Measurements from ENCODE around the gene L3HYPDH. TPM values are rescaled to one million over a fixed set of nuclear protein-coding genes. Genes with fewer than 3 reads are reported as not detected.
A peak's percentile ranks its signal among the peaks of the same experiment; 100 is the strongest.

L3HYPDH gene
- total and polyA plus RNA-seq, 2 of the 13 experiments (the other 11 are each of a cell fraction or from before 2014, with no cell fraction given) = 30.5 to 36.6 TPM

DNA sequence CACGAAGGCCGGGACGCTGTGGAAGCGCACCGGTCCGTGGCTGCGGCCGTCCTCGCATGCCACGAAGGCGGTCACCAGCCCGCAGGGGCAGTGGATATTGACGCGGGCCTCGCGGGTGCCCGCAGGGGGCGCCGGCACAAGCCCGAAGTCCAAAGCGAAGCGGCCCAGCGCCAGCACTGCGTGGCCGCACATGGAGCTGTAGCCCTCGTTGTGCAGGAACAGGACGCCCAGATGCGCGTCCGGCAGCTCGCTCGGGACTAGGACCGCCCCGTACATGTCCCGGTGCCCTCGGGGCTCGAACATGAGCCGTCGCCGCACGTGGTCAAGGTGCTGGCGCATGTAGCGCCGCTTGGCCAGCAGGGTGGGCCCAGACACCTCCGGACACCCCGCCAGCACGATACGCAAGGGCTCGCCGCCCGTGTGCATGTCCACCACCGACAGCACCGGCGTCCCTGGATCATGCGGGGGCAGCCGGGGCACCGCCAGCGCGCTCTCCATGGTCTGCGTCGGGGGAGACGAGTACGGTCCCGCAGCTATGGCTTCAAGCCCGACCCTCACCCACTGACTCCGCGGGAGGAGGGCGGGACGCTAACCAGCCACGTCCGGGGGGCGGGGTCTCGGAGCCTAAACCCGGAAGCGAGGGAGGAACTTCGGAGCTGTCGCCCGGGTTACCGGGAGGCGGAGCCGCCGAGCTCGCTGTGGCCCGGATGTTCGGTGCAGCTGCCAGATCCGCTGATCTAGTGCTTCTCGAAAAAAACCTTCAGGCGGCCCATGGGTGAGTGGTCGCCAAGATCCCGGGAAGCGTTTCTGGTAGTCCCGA lies at the start of gene L3HYPDH, which contains the start of gene JKAMP (continued):
- TF ChIP-seq PBX2 (CRISPR knock-in tag; IDR thresholded peaks at IDR 0.05) (no peak), XBP1 (CRISPR knock-in tag; IDR thresholded peaks at IDR 0.05) (peak; percentile 85), ARNT2 (CRISPR knock-in tag; IDR thresholded peaks at IDR 0.05; ENCODE audit: low read depth) (peak; percentile 95), ARID4A (CRISPR knock-in tag; IDR thresholded peaks at IDR 0.05; ENCODE audit: borderline replicate concordance) (peak; percentile 98), GTF3A (CRISPR knock-in tag; conservative IDR thresholded peaks at IDR 0.05) (0 out of 2 replicates have a peak, but pooled peaks have one; percentile 73), ZFYVE20 (CRISPR knock-in tag; IDR thresholded peaks at IDR 0.05; ENCODE audit: borderline replicate concordance, low read depth) (0 out of 2 replicates have a peak, but pooled peaks have one; percentile 89), ZNF230 (CRISPR knock-in tag; IDR thresholded peaks at IDR 0.05) (peak; percentile 95), ZNF383 (CRISPR knock-in tag; IDR thresholded peaks at IDR 0.05; ENCODE audit: borderline replicate concordance) (no peak), BRCA1 (CRISPR knock-in tag; IDR thresholded peaks at IDR 0.05) (peak; percentile 99), ZNF639 (CRISPR knock-in tag; conservative IDR thresholded peaks at IDR 0.05) (peak; percentile 41; the same call in 1 of the 2 replicates), PRDM10 (CRISPR knock-in tag; IDR thresholded peaks at IDR 0.05; ENCODE audit: low read depth) (no peak), CEBPG (CRISPR knock-in tag; IDR thresholded peaks at IDR 0.05) (no peak; the same call in 1 of the 2 replicates), ZNF747 (CRISPR knock-in tag; IDR thresholded peaks at IDR 0.05; ENCODE audit: borderline replicate concordance) (peak; percentile 90; the same call in 1 of the 2 replicates), CBX5 (CRISPR knock-in tag; IDR thresholded peaks at IDR 0.05; ENCODE audit: borderline replicate concordance) (peak; percentile 77), IRF2 (CRISPR knock-in tag; IDR thresholded peaks at IDR 0.05) (no peak; the same call in none of the 2 replicates), HOXA3 (CRISPR knock-in tag; IDR thresholded peaks at IDR 0.05) (peak; percentile 79)
- TF ChIP-seq, protein P1, sequence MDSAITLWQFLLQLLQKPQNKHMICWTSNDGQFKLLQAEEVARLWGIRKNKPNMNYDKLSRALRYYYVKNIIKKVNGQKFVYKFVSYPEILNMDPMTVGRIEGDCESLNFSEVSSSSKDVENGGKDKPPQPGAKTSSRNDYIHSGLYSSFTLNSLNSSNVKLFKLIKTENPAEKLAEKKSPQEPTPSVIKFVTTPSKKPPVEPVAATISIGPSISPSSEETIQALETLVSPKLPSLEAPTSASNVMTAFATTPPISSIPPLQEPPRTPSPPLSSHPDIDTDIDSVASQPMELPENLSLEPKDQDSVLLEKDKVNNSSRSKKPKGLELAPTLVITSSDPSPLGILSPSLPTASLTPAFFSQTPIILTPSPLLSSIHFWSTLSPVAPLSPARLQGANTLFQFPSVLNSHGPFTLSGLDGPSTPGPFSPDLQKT (CRISPR knock-in tag; IDR thresholded peaks at IDR 0.05; ENCODE audit: borderline replicate concordance) = peak; percentile 70; the same call in 1 of the 2 replicates
